DOHH2 (cell line): ENCODE measurements around the gene MYO10.

Source experiments
- EZH2phosphoT487 ChIP-seq: fragments of 200-600 bp; sonication (generic); IDR thresholded peaks from 2 replicates; pipeline ENCODE4 v1.6.1; 2017; ENCODE audit warnings: borderline replicate concordance, mild to moderate bottlenecking, antibody characterized with exemption, low read length, moderate library complexity, mixed read lengths
- TF ChIP-seq, protein P1 (sequence below): fragments of 200-600 bp; sonication (generic); IDR thresholded peaks from one replicate; pipeline ENCODE4 v1.5.1; 2014; ENCODE audit warnings: antibody characterized with exemption, mild to moderate bottlenecking, low read depth, low read length; ENCODE audit not compliant: poor library complexity, severe bottlenecking

DNA sequence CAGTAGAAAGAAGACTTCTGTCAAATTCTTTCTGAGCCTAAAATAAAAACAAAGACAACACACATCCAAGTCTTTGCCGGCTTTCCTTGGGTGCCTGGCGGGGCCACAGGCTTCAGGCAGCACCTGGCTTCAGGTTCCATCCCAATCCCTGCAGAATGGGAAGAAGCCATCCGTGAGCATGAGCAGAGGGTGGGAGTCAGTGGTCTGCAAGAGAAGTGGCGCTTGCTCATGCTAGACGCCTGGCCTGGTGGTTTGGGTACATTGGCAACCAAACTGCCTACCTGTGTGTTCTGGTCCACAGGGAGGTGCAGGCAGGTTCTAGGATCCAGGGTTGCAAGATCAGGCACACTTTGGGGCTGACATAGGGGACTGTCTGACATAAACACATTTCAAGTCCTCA lies 271.7 kb downstream of the MYO10 start:
- TF ChIP-seq, protein P1, sequence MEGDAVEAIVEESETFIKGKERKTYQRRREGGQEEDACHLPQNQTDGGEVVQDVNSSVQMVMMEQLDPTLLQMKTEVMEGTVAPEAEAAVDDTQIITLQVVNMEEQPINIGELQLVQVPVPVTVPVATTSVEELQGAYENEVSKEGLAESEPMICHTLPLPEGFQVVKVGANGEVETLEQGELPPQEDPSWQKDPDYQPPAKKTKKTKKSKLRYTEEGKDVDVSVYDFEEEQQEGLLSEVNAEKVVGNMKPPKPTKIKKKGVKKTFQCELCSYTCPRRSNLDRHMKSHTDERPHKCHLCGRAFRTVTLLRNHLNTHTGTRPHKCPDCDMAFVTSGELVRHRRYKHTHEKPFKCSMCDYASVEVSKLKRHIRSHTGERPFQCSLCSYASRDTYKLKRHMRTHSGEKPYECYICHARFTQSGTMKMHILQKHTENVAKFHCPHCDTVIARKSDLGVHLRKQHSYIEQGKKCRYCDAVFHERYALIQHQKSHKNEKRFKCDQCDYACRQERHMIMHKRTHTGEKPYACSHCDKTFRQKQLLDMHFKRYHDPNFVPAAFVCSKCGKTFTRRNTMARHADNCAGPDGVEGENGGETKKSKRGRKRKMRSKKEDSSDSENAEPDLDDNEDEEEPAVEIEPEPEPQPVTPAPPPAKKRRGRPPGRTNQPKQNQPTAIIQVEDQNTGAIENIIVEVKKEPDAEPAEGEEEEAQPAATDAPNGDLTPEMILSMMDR = no peak
- TF ChIP-seq EZH2phosphoT487 = no peak
